Nephron progenitor cell (in vitro differentiated cells): ENCODE results near the gene NBL1.

ENCODE experiments used
- DNase-seq: peaks from one replicate; pipeline ENCODE4 v3.0.0; 2021
- H3K27ac Mint-ChIP-seq: 2 replicates; pipeline ENCODE4 v1.8.0; 2021; ENCODE audit warnings: mild to moderate bottlenecking, moderate library complexity, mixed read lengths
- H3K27me3 Mint-ChIP-seq: 2 replicates; pipeline ENCODE4 v1.8.0; 2021; ENCODE audit warnings: mild to moderate bottlenecking, low read depth, mixed read lengths; ENCODE audit not compliant: poor library complexity
- H3K36me3 Mint-ChIP-seq: 2 replicates; pipeline ENCODE4 v1.8.0; 2021; ENCODE audit warnings: low read depth, mixed read lengths
- H3K4me1 Mint-ChIP-seq: 2 replicates; pipeline ENCODE4 v1.8.0; 2021; ENCODE audit warnings: mixed read lengths
- H3K4me3 Mint-ChIP-seq: 2 replicates; pipeline ENCODE4 v1.8.0; 2021; ENCODE audit warnings: mild to moderate bottlenecking, moderate library complexity, mixed read lengths
- H3K9me3 Mint-ChIP-seq: 2 replicates; pipeline ENCODE4 v1.8.0; 2021; ENCODE audit warnings: mild to moderate bottlenecking, moderate library complexity, mixed read lengths
- CTCF ChIP-seq: fragments of 200-600 bp; sonication (generic); IDR thresholded peaks from 2 replicates; pipeline ENCODE4 v1.5.0; 2021; ENCODE audit warnings: antibody characterized with exemption

The NBL1 gene

GRCh38 chr1:19680644-19681043, 36.5 kb downstream of the NBL1 start:
- Mint-ChIP-seq H3K4me1 (no peaks in the 10 kb centered on the region), H3K4me3 (no peak overlapping the region), H3K27ac (no peak overlapping the region), H3K36me3 (no peaks in the 10 kb centered on the region), H3K9me3 (no peaks in the 10 kb centered on the region), H3K27me3 (peaks cover 36% of the 10 kb centered on the region)
- TF ChIP-seq CTCF: no peak
- DNase-seq: no peak

GRCh38 chr1:19682257-19682656, 38.1 kb downstream of the NBL1 start:
- Mint-ChIP-seq H3K36me3 (no peaks in the 10 kb centered on the region), H3K27ac (no peak overlapping the region), H3K27me3 (peaks cover 24% of the 10 kb centered on the region), H3K9me3 (no peaks in the 10 kb centered on the region), H3K4me1 (no peaks in the 10 kb centered on the region), H3K4me3 (no peak overlapping the region)
- DNase-seq: no peak
- no peak for TF ChIP-seq CTCF

- TF ChIP-seq CTCF: no peak
- H3K9me3 Mint-ChIP-seq: no peaks in the 10 kb centered on the region
- H3K27ac Mint-ChIP-seq: no peak overlapping the region
- no peak overlapping the region for H3K4me3 Mint-ChIP-seq
- H3K27me3 Mint-ChIP-seq: peaks cover 24% of the 10 kb centered on the region
- no peaks in the 10 kb centered on the region for H3K36me3 Mint-ChIP-seq
- DNase-seq: no peak
- H3K4me1 Mint-ChIP-seq: no peaks in the 10 kb centered on the region
Observed at GRCh38 chr1:19682901-19683300, 38.8 kb downstream of the NBL1 start.

- H3K27me3 Mint-ChIP-seq: peaks cover 25% of the 10 kb centered on the region
- no peak overlapping the region for H3K27ac Mint-ChIP-seq
- no peaks in the 10 kb centered on the region for H3K4me1 Mint-ChIP-seq
- no peaks in the 10 kb centered on the region for H3K9me3 Mint-ChIP-seq
- H3K36me3 Mint-ChIP-seq: no peaks in the 10 kb centered on the region
- no peak for DNase-seq
- no peak for TF ChIP-seq CTCF
- H3K4me3 Mint-ChIP-seq: no peak overlapping the region
Observed at GRCh38 chr1:19683351-19683750, 39.2 kb downstream of the NBL1 start.

GRCh38 chr1:19684677-19685076, 40.6 kb downstream of the NBL1 start:
- no peaks in the 10 kb centered on the region for H3K9me3 Mint-ChIP-seq
- no peak overlapping the region for H3K27ac Mint-ChIP-seq
- DNase-seq: no peak
- H3K4me1 Mint-ChIP-seq: no peaks in the 10 kb centered on the region
- H3K4me3 Mint-ChIP-seq: no peak overlapping the region
- H3K36me3 Mint-ChIP-seq: no peaks in the 10 kb centered on the region
- no peak for TF ChIP-seq CTCF
- peaks cover 27% of the 10 kb centered on the region for H3K27me3 Mint-ChIP-seq

- H3K9me3 Mint-ChIP-seq: no peaks in the 10 kb centered on the region
- H3K27ac Mint-ChIP-seq: no peak overlapping the region
- peaks cover 18% of the 10 kb centered on the region for H3K27me3 Mint-ChIP-seq
- no peak for TF ChIP-seq CTCF
- H3K4me3 Mint-ChIP-seq: no peak overlapping the region
- no peak for DNase-seq
- no peaks in the 10 kb centered on the region for H3K4me1 Mint-ChIP-seq
- H3K36me3 Mint-ChIP-seq: no peaks in the 10 kb centered on the region
Observed at GRCh38 chr1:19685994-19686393, 41.9 kb downstream of the NBL1 start.
